ENCODE measurements around the gene CLTCL1. TPM values are rescaled to one million over a fixed set of nuclear protein-coding genes. Genes with fewer than 3 reads are reported as not detected.

The CLTCL1 gene
- total RNA-seq, 1 donor from 2014 or later, result 6.8 TPM

DNA sequence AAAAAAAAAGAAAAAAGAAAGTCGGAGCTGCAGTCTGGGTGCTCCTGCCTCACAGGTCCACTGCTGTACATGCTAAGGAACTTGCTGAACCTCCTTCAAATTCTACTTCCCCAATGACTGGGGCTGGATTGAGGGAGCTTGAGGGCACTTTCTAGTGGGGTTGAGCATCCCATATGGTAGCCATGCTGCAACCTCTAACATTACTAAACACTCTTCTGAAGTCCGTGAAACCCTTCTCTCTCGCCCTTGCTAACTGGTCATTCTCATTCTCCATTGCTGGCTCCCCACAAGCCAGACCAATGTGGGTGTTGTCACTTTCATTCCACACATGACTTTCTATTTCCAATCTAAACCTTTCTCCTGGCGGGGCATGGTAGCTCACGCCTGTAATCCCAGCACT is 148.3 kb downstream of the CLTCL1 start:
- no peak for DNase-seq
- Histone ChIP-seq H3K27ac (no peak overlapping the region), H3K27me3 (ENCODE audit: low read depth) (peaks cover 12% of the 10 kb centered on the region), H3K4me1 (peaks cover 11% of the 10 kb centered on the region), H3K36me3 (peaks cover 45% of the 10 kb centered on the region), H3K9me3 (no peaks in the 10 kb centered on the region), H3K4me3 (peak overlapping the region; percentile 83)
- intact Hi-C loops (cut with DNase I), result no loop called here
- no peak for ATAC-seq
- TF ChIP-seq, protein P1, sequence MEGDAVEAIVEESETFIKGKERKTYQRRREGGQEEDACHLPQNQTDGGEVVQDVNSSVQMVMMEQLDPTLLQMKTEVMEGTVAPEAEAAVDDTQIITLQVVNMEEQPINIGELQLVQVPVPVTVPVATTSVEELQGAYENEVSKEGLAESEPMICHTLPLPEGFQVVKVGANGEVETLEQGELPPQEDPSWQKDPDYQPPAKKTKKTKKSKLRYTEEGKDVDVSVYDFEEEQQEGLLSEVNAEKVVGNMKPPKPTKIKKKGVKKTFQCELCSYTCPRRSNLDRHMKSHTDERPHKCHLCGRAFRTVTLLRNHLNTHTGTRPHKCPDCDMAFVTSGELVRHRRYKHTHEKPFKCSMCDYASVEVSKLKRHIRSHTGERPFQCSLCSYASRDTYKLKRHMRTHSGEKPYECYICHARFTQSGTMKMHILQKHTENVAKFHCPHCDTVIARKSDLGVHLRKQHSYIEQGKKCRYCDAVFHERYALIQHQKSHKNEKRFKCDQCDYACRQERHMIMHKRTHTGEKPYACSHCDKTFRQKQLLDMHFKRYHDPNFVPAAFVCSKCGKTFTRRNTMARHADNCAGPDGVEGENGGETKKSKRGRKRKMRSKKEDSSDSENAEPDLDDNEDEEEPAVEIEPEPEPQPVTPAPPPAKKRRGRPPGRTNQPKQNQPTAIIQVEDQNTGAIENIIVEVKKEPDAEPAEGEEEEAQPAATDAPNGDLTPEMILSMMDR (IDR thresholded peaks at IDR 0.05), result no peak

DNA sequence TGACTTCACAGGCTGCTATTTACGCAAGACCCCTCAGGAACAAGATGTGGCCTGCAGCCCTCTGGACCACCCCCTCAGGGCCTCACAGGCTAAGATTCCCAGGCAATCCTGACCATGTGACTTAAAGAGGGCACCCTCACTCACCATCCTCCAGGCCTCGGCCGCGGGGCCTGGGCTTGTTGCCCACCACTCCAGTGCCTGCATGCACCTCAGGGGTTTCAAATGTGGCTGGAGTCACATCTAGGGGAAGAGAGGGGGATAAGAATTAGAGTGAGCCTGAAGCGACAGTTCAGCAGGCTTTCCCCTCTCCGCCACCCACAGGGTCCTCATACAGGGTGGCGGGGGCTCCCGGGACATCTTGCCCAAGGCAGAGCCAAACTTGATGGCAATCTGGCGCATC is 149.1 kb downstream of the CLTCL1 start:
- no peak for ATAC-seq
- Histone ChIP-seq H3K27ac (no peak overlapping the region), H3K4me3 (no peak overlapping the region), H3K27me3 (ENCODE audit: low read depth) (peaks cover 4% of the 10 kb centered on the region), H3K36me3 (peaks cover 54% of the 10 kb centered on the region), H3K9me3 (no peaks in the 10 kb centered on the region), H3K4me1 (peaks cover 11% of the 10 kb centered on the region)
- DNase-seq, result no peak
- intact Hi-C loops (cut with DNase I), result no loop called here
- TF ChIP-seq, protein P1 (IDR thresholded peaks at IDR 0.05), result no peak

DNA sequence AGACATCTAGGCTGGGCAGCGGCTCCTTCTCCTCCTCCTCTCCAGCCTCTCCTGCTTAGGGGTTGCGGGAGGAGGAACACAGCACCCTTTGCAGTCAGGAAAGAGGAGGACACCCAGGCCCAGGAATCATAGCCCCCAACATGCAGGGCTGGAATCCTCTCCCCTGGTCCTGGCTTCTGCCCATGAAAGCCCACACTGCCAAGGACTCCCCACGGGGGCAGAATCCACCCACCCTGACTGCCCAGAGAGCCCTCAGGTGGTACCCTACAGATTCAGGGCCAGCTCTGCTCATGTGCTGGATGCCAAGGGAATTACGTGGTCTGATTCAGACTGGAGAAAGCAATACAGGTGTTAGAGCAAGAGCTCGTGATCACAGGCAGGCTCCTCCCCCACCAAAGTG is 151.5 kb downstream of the CLTCL1 start:
- intact Hi-C loops (cut with DNase I), result no loop called here

DNA sequence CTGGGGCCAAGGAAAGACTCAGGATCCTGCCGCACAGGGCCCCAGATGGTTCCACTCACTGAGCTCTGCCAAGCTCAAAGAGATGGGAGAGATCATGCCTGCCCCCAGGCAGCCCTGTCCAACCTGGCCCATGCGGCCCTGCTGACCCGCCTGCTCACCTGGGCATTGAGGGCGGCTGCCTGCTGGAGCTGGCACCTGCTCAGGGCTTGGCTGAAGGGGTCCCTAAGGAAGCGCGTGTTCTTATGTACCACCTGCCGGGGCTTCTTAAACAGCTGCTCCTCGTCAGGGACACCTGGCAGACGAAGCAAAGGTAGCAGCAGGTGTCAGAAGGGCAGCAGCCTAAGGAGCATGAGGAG is 152.5 kb downstream of the CLTCL1 start:
- Histone ChIP-seq H3K9me3 (no peaks in the 10 kb centered on the region), H3K36me3 (peaks cover 85% of the 10 kb centered on the region), H3K4me3 (no peak overlapping the region), H3K27me3 (ENCODE audit: low read depth) (no peaks in the 10 kb centered on the region), H3K4me1 (peaks cover 10% of the 10 kb centered on the region), H3K27ac (no peak overlapping the region)
- ATAC-seq (no peak), DNase-seq (no peak)
- intact Hi-C loops (cut with DNase I), result no loop called here
- TF ChIP-seq, protein P1 (IDR thresholded peaks at IDR 0.05), result no peak

More for the DNA sequence above, 151.5 kb downstream of the CLTCL1 start:
- Histone ChIP-seq H3K27me3 (ENCODE audit: low read depth) (no peaks in the 10 kb centered on the region), H3K4me3 (no peak overlapping the region), H3K4me1 (peaks cover 11% of the 10 kb centered on the region), H3K27ac (no peak overlapping the region), H3K36me3 (peaks cover 75% of the 10 kb centered on the region), H3K9me3 (no peaks in the 10 kb centered on the region)
- TF ChIP-seq, protein P1 (IDR thresholded peaks at IDR 0.05), result no peak
- ATAC-seq (no peak), DNase-seq (no peak)

DNA sequence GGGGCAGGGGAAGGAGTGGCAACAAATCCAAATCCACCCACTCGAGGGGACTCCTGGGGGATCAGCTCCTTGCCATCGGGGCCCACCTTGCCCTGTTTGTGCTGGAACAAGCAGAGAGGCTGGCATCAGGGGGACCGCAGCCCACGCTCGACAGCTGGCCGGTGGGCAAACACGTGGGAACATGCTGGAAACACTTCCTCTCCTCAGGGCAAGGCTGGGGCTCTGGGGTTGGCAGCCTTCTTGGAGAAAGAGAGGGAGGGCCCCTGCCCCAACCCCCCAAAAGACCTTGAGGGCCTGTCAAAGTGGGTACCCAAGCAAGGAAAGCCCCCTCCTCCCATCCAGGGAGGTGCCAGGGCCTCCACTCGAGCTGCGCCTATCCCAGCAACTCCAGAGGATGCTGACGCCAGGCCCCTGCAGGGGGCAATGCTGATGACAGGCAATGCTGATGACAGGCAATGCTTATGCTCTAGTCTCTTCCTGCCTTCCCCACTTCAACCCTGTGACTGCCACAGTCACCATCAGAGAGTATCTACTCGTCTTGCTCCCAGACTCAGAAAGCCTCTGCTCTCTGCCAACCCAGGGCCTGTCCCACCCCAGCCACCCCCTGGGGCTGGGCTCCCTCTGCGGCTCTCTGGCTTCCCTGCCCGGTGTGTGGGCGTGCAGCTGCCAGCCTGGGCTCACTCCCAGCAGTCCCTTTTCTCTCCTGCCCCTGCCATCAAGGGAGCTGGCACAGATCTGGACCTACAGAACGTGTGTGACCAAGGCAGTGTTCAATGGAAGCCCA is 153.1 kb downstream of the CLTCL1 start:
- no peak overlapping the region for H3K27ac ChIP-seq
- intact Hi-C loops (cut with DNase I), result no loop called here
- no peak overlapping the region for H3K4me3 ChIP-seq
- H3K4me1 ChIP-seq, result peaks cover 4% of the 10 kb centered on the region
- no peaks in the 10 kb centered on the region for H3K27me3 ChIP-seq (ENCODE audit: low read depth)
- ATAC-seq (no peak), DNase-seq (no peak)
- H3K9me3 ChIP-seq, result no peaks in the 10 kb centered on the region
- TF ChIP-seq, protein P1 (IDR thresholded peaks at IDR 0.05), result no peak
- peaks cover 91% of the 10 kb centered on the region for H3K36me3 ChIP-seq
